Kasumi-1 (cell line): Measurements from ENCODE around the gene SH3RF3.
A peak's percentile ranks its signal among the peaks of the same experiment; 100 is the strongest.

ENCODE experiments used
- DNase-seq, 2 experiments: peaks; one replicate each; lab custom pipeline; 2025; lab: John Stamatoyannopoulos, UW

Gene SH3RF3

DNA sequence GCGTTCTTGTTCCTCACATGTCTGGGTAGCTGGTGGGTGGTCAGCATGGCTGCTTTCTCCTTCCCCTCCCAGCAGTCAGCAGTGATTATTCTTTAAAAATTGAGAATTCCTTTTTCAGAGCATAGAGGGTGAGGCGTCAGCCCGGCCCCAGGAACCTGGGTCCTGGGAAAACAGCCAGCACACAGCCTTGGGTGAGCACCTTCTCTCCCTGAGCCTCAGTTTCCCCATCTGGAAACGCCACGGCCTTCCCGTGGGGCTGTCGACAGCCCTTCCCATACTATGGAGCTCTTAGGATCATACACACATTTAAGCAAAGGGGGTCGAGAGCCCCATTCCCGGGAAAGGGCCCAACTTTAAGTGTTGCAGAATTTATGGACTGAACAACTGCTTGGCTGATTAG, 73.5 kb downstream of the SH3RF3 start:
- DNase-seq = no peak

DNA sequence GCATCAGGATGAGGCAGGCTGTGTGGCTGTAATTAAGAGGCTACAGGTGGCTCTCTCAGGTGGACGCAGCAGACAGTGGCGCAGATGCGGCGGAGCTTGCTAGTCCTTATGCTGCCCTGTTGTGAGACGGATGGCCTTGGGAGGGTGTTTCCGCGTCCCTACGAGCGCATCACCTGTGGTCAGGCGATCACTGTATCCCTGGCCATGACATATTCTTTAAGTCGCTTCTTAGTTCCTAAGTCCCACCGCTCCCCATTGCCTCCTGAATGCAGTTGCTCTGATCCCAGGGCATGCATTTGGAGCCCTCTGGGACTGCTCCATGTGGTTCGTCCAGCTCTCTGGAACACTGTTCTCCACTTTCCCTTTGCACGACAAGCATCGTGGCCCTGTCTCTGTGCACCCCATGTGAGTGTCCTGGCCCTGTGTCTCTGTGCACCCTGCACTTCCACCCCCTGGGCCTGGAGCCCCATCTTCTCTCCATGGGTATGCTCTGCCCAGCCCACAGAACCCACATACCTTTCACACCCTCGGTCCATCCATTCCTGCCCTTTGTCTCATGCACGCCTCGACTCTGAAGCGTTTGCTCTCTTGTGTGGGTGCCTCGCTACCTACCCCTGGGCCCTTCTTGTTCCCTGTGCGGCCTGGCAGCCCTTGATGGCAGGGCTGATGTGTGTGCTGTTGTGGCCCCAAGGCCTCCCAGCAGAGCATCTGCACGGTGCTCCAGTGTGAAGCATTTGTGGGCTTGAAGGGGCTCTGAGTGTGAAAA, 74.4 kb downstream of the SH3RF3 start:
- DNase-seq = no peak

DNA sequence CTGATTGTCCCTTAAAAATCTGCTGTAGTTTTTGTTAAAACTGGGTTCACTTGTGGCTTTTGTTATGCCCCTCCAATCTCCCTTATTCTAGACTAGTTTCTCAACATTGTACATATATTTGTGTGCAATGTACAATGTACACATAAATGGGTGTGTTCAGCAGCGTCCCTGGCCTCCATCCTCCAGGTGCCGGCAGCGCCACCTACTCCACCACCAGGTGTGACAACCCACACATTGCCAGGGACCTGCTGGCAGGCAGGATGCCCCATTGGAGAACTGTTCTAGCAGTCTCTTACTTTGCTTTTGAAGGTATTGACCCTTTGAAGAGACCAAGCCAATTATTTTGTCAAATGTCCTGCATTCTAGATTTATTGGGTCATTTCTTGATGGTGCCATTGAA, 75.4 kb downstream of the SH3RF3 start:
- DNase-seq = no peak

DNA sequence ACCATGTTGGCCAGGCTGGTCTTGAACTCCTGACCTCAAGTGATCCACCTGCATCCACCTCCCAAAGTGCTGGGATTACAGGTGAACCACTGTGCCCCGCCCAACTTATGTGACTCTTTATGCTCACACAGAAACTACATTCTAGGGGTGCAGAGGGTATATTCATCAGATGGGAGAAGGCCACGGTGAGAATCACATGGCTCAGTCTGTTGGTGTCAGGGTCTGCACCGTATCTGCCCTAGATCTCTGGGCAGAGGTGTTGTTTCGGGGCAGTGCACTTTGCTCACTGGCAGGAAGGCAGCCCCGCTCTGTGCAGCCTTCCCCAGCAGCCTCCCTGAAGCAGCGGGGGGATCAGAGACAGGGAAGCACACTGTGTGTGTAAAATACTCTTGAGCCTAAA, 76.4 kb downstream of the SH3RF3 start:
- no peak for DNase-seq

DNA sequence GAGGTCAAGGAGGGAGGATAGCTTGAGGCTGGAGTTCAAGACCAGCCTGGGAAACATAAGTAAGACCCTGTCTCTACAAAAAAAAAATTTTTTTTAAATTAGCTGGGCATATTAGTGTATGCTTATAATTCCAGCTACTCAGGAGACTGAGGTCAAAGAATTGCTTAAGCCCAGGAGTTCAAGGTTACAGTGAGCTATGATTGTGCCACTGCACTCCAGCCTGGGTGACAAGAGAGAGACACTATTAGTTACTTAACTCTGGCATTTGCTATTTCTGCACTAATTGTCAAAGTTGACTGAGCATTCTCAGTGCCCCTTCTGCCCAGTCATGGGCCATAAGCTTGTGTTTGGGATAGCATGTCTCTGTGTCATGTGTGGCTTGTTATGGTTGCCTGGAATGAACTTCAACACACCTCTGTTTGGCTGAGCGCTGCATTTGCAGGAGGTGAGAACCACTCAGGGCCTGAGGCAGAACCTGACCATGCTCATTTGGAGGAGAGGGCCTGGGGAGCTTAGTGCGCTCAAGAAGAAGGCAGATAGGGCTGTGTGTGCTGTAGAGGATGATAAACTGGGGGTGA, 77.7 kb downstream of the SH3RF3 start:
- DNase-seq = no peak

DNA sequence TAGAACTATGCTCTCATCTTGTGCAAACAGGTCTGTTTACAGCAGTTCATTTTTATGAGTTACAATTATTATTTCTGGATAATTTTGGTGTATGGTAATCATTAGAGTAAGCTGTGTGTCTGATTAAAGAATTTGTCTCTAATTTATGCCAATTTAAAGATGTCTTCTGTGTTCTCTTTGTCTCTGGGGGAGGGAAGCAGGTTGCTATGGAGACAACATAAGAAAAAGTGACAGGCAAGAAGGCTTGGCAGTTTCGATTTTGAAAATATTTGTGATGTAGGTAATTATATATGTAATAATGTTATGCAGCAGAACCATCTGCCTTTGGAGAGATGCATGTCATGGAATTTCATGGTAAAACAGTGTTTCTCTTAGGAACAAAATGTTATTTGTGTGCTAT, 78.2 kb downstream of the SH3RF3 start:
- DNase-seq = no peak

DNA sequence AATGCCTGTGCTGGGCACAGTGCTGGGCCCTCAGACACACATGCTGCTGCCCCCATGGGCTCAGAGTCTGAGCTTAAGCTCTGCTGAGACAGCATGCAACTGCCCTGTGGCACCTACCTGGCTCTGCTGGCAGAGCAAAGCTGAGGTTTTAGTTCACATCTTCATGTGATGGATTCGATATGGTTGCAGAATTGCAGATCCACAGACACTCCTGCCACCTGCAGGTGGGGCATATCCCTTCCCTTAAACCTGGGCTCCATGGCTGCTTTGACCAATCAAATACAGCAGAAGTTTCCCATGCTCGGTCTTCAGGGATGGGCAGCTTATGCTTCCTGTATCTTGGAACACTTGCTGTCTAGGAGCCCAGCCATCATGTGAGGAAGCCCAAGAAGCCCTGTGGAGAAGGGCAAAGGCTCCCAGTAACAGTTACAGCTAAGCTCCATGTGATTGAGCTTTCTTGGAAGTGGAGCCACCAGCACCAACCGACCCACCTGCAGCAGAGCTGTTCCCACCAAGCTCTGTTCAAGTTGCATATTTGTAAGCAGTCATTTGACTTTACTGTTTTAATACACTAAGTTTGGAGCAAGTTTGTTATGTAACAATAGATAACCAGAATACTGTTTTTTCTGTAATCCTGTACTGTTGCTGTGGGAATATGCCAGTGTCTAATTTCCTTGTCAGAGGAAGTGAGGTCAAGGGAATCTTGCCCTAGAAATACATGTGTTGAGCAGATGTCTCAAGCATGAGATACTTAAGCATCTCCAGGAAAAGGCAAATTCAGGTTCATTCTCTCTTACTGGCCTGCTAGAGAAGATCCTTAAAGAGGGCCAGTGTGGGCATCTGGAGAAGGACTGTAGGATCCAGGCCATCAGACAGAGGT, 79.3 kb downstream of the SH3RF3 start:
- no peak for DNase-seq

DNA sequence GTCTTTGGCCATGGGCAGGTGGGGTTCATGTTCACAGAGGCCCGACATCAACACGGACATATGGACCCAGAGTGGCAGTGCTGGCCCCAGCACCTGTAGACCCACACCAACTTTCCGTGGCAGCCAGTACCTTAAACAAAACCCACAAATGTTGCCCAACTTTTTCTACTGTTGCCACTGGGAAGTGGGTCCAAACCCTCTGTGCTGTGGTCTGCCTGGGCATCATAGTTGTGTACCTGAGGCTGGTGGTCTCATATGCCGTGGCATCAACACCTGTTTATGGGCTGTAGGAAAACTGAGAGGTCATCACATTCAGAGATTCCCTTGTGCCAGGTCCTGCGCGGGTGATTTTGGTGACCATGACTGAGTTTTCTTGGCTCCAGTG, 79.9 kb downstream of the SH3RF3 start:
- no peak for DNase-seq

DNA sequence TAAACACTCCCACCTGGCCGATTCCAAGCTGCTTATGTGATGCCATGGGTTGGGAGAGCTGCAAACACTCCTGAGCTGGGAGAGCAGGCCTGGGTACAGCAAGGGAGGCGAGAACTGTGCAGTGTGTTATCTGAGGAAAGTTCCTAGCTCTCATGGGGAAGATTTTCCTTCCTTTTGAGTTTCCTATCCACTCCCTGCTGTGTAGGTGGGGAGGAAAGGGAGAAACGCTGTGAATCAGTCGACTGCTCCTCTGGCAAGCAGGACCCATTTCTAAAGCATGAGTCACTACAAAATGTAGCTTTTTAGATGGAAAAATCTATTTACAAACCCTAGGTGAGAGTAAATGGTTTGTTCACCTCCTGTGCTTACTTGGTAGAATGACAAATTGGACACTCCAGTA, 80.4 kb downstream of the SH3RF3 start:
- no peak for DNase-seq

DNA sequence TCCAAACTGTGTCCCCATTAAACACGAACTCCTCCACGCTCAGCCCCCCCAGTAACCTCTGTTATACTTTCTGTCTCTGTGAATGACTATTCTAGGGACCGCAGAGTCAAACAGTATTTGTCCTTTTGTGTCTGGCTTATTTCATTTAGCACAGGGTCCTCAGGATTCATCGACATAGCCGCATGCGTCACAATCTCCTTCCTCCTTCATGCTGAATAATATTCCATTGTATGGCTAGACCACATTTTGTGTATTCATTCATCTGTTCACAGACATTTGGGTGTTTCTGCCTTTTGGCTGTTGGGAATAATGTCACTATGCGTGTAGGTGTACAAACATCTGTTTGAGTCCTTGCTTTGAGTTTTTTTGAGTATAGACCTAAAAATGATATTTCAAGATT, 80.9 kb downstream of the SH3RF3 start:
- no peak for DNase-seq

DNA sequence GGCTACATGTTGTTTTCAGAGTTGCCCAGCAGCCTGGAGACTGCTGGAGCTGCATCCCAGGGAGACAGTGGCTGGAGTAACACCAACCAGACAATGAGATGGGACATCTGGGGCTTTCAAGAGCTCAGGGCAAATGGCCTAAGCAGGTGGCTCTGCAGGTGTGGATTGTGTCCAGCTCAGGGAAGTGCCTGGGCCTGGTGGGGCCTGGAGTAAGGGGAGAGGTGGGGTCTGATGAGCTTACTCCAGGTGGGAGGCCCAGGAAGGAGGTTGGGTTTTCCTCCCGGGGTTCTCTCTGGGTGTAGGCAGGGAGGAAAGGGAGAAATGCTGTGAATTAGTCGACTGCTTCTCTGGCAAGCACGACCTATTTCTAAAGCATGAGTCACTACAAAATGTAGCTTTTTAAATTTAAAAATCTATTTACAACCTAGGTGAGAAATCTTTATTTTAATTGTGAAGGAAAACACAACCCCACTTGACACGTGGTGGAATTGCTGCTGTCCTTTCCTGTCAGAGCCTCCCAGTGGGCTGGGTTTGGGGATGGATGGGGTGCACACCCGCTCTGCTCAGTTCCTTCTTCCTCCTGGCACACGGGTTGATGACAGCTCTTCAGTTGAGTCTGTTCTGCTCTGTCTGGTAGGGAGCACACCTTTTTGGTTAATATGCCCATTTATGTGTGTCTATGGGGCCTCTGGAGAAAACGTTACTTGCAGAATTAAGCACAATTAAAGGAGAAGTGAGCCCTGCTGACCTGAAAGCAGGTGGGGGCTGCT, 81.6 kb downstream of the SH3RF3 start:
- peak; percentile 18 to 30 for DNase-seq

DNA sequence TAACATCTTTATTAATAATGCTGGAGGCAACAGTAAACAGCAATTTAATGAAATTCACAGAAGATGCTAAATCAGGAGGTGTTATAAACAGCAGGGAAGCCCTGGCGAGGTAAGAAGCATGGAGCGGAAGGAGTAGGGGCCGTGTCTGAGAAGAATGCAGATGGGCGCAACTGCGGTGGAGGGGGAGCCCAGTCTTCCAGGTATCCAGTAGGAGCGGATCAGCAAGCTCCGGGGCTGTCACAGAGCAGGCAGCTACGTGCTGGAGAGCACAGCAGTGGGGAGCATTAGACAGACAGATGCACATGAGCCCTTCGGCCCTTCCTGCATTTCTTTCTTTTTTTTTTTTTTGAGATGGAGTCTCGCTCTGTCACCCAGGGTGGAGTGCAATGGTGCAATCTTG, 82.3 kb downstream of the SH3RF3 start:
- DNase-seq = no peak

DNA sequence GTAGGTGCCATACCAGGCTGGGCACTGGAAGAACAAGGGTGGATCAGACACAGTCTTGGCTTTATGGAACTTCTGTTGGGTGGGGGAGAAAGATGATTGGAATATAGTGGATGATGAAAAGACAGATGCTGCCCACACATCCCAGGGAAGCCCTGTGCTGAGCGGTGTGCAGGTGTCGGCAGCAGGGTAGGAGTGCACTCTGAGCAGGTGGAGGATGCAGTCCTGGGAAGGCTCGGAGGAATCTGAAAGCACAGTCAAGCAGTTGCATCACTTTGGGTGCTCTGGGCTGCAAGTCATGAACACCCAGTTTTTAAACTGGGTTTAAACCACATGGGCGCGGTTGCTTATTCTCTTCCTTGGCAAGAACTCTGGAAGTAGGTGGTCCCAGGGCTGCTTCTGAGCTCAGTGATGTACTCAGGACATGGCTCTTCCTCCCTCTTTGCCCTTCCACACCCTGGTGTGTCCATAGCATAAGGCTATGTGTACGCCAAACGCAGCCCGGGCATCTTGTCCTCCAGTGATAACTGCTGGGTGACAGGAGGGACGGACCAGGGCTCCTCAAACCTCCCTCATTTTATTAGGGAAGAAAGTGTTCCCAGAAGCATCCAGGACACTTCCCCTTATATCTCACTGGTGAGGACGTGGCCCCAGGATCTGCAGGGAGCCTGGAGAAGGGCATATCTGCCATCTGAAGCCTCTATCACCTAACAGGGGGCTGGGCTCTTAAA, 84.0 kb downstream of the SH3RF3 start:
- DNase-seq = no peak

DNA sequence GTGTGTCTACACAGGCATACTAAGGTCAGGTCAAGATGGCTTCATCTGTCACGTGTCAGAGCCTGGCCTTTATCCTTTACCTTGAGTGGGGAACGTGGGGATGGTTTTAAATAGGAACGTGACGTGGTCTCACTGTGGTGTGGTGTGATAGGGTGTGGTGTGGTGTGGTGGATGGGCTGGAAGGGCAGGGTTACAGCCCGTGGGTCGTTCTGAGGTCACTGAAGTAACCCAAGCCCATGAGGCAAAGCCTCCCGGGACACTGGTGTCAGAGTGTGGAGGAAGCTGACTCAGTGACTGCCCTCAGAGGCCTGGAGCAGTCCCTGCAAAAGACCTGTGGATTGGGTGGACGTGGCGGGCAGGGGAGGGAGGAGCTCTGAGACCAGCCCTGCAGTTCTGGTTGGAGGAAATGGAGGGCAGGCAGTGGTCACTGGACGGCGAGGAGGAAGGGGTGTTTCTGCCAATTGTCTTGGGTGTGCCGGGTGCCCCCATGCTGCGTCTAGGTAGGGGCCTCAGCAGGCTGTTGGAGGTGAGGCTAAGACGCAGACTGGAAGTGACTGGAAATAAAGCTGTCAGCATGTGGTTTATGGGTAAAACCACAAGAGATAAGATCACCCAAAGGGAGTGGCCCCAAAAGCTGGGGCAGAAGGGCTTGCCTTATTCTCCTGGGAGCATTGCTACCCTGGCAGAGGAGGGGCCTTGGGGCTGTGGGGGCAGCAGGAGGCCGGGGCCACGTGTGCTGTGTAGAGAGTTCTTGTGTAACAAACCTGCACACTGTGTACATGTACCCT, 84.8 kb downstream of the SH3RF3 start:
- DNase-seq = peak; percentile 65 to 83

DNA sequence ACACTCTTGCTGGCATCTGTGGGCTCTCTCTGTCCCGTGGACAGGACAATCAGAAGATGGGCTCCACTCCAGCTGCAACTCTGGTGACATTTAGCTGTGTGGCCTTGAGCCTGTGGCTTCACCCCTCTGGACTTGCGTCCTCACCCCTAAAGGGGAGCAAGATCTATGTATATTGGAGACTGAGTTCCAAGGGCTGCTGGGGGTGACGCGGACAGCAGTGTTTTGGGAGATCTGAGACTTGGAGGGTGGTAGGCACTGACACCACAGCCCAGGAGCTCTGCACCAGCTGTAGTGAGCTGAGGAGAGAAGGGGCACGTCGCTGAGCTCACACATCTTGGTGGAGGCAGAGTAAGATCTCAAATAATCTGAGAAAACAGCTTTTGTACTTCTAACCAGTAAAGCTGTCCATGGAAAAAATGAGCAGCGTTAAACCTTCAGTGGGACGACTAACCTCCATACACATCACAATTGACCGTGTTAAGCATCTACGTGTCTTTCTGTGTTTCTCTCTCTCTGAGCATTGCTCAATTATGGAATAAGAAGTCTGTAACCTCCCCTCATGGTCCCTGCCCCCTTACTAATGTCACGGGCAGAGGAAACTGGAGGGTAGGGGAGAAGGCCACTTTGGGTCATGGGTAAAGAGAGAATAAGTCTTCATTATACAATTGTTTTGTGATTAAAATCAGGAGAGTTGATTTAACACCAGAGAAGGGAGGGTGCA, 85.8 kb downstream of the SH3RF3 start:
- DNase-seq = no peak

DNA sequence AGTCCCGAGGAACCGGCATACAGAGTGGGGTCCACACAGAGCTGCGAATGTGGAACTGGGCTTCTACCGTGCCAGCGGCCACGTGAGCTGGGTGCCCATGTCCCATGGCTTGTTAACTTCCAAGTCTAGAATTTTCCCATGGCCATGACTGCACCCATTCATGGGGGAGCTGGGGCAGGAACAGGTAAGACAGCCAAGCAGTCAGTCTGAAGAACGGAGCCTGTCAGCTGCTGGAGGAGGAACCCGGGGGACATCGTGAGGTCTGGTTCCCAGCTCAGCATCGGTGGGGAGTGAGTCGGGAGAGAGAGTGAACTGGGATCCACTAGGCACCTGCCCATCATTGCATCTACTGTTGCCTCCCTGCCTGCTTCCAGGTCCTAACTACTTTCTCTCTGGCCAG, 86.9 kb downstream of the SH3RF3 start:
- DNase-seq = no peak

DNA sequence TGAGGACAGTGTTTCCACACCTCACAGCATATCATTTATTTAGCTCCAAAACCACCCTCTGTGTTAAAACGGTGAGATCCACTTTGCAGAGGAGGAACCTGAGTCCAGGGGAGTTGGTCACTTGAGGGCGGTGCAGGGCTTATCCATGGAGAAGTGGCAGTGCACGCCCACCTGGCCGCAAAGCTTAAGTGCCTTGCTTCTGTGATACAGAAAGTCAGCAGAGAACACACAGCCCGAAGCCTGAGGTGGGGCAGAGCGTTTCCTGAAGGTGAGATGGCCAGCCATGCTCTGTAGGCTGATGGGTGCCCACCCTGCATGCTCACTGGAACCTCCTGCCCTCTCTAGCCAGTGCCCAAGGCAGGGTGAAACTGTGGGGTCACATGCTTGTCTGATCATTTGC, 87.3 kb downstream of the SH3RF3 start:
- no peak for DNase-seq

DNA sequence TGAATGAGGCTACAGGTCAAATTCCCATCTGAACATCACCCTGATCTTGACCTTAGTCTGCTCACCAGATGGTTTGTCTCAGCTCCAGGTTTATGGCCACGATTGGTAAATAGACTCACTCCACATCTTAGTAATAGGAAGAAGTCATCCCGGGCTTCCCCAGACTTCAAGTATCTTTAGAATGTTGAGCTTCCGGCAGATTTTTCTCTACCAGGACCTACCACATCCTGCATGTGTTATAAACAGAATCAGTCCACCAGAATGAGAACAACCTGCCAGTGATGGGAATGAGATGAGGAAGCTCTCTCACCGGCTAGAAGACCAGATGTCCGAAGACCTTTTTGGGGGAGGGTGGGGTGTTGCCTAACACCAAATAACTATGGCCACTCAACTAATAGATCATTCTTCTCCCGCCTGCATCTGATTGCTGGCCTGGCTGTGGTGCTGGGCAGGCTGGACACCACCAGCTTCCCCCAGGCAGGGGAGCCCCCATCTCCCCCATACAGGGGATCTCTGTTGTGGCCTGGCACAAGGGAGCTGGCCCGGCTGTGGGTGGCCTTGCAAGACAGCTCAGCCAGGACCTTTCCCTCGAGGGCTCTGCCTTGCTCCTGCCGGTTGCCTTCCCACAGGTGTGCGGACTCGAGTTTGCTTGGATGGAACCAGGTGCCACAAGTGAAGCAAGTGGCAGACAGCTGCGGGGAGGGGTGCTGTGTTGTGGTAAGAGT, 88.5 kb downstream of the SH3RF3 start:
- DNase-seq = peak; percentile 20 to 30

DNA sequence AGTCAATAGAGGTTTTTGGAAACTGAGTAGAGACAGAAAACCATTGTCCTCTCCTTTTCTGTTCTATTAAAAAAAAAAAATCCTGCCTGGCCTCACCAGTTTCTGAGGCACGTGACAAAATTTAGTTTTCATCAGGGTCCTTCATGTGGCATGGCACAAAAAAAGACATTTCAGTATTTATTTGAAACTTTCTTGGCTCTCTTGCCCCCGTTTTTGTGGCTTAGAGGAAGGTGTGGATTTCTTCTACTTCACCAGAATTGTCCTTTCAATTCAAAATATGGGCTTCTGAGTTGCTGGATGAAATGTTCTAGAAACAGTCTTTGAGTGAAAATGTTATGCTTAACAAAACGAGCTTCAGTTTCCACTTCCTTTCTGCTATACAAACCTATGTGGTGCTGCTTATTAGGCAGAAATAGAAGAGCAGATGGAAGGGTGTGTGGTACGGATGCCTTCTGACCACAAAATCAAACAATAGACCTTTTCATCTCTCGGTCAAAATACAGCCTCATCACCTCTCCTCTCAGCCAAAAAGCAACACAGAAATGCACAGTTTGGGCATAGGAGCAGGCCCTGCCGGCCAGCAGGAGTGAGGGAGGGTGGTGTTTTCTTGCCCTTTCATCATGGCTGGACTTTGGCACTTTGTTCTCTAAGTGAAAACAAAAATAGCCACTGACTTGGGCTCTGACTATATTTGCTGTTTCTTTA, 89.2 kb downstream of the SH3RF3 start:
- no peak for DNase-seq
